IMR-90 (cell line): Measurements from ENCODE around the gene TMEM37. TPM values are rescaled to one million over a fixed set of nuclear protein-coding genes. Genes with fewer than 3 reads are reported as not detected.

Experiments used
- ATAC-seq: fragments of 200-7000 bp; cut with Tn5 transposase; 2 replicates; pipeline ENCODE4 v1.9.1; 2020; ENCODE audit warnings: low read depth, mild to moderate bottlenecking, moderate library complexity
- BruUV-seq: library from RNA; stranded (reverse); fragments of 400-500 nt; replicated peaks from 2 replicates; lab custom pipeline; 2021; lab: Mats Ljungman, UMichigan
- CTCF ChIA-PET: fragments of 300-600 bp; formaldehyde crosslinking; extraction: SDS; loops from one replicate; lab custom pipeline; 2021; ENCODE audit warnings: antibody characterized with exemption; lab: Yijun Ruan, JAX
- POLR2A ChIA-PET: fragments of 300-600 bp; sonication (Branson Sonifier 250); formaldehyde crosslinking; loops from one replicate; lab custom pipeline; 2022; ENCODE audit warnings: antibody characterized with exemption; ENCODE audit not compliant: unreplicated experiment; lab: Charles Lee
- DNase-seq: peaks from one replicate; pipeline ENCODE4 v3.0.0; 2013
- H2AFZ ChIP-seq: replicated peaks from 2 replicates; pipeline ENCODE3; 2013; ENCODE audit warnings: low read length, mild to moderate bottlenecking; ENCODE audit not compliant: poor library complexity
- H2AK5ac ChIP-seq: 2 replicates; pipeline ENCODE4 v1.6.1; 2013; ENCODE audit warnings: low read depth, low read length, inconsistent platforms
- H2AK9ac ChIP-seq: replicated peaks from 2 replicates; pipeline ENCODE3; 2013; ENCODE audit warnings: mild to moderate bottlenecking, low read depth, low read length, moderate library complexity; ENCODE audit not compliant: poor library complexity
- H2BK120ac ChIP-seq: 2 replicates; pipeline ENCODE4 v1.6.1; 2013; ENCODE audit warnings: low read depth, low read length, inconsistent platforms
- H2BK15ac ChIP-seq: 3 replicates; pipeline ENCODE4 v1.6.1; 2013; ENCODE audit warnings: low read depth, low read length, inconsistent platforms
- H2BK20ac ChIP-seq: 2 replicates; pipeline ENCODE4 v1.6.1; 2013; ENCODE audit warnings: low read depth, mild to moderate bottlenecking, inconsistent platforms, low read length, moderate library complexity
- H2BK5ac ChIP-seq: 2 replicates; pipeline ENCODE4 v1.6.1; 2013; ENCODE audit warnings: mild to moderate bottlenecking, low read depth, low read length, inconsistent platforms; ENCODE audit not compliant: poor library complexity, severe bottlenecking
- H3K14ac ChIP-seq: replicated peaks from 2 replicates; pipeline ENCODE4 v1.6.1; 2013; ENCODE audit warnings: low read depth, low read length, inconsistent platforms
- H3K18ac ChIP-seq: 2 replicates; pipeline ENCODE4 v1.6.1; 2013; ENCODE audit warnings: low read depth, low read length, control low read depth
- H3K23ac ChIP-seq: 2 replicates; pipeline ENCODE4 v1.6.1; 2013; ENCODE audit warnings: low read depth, low read length, inconsistent platforms
- H3K27ac ChIP-seq: 2 replicates; pipeline ENCODE4 v1.5.1; 2013; ENCODE audit warnings: mild to moderate bottlenecking, control low read depth, low read length; ENCODE audit not compliant: insufficient read depth
- H3K27me3 ChIP-seq: 2 replicates; pipeline ENCODE4 v1.6.1; 2013; ENCODE audit warnings: low read length; ENCODE audit not compliant: control insufficient read depth, insufficient read depth
- H3K36me3 ChIP-seq: 2 replicates; pipeline ENCODE4 v1.6.1; 2013; ENCODE audit warnings: low read length, mixed read lengths; ENCODE audit not compliant: control insufficient read depth, insufficient read depth
- H3K4ac ChIP-seq: 2 replicates; pipeline ENCODE4 v1.6.1; 2013; ENCODE audit warnings: low read depth, low read length, inconsistent platforms
- H3K4me1 ChIP-seq: 2 replicates; pipeline ENCODE4 v1.6.1; 2013; ENCODE audit warnings: low read length, mixed read lengths; ENCODE audit not compliant: control insufficient read depth, insufficient read depth
- H3K4me2 ChIP-seq: 2 replicates; pipeline ENCODE4 v1.6.1; 2013; ENCODE audit warnings: low read depth, mild to moderate bottlenecking, control low read depth, low read length, moderate library complexity
- H3K4me3 ChIP-seq: 2 replicates; pipeline ENCODE4 v1.5.1; 2013; ENCODE audit warnings: low read depth, mild to moderate bottlenecking, control low read depth, low read length, moderate library complexity; ENCODE audit not compliant: insufficient read depth
- H3K56ac ChIP-seq: 2 replicates; pipeline ENCODE4 v1.6.1; 2013; ENCODE audit warnings: low read length, inconsistent platforms; ENCODE audit not compliant: insufficient read depth; ENCODE audit errors: extremely low read depth
- H3K79me1 ChIP-seq, 2 experiments: 2 replicates each; pipeline ENCODE4 v1.6.1; 2013; ENCODE audit warnings: low read length in 2 of 2, inconsistent platforms in 1 of 2, low read depth in 1 of 2
- H3K9ac ChIP-seq: 2 replicates; pipeline ENCODE4 v1.6.1; 2013; ENCODE audit warnings: low read depth, low read length, control low read depth
- H3K9me1 ChIP-seq: 2 replicates; pipeline ENCODE4 v1.6.1; 2013; ENCODE audit warnings: low read length, inconsistent platforms; ENCODE audit not compliant: insufficient read depth
- H3K9me3 ChIP-seq: 2 replicates; pipeline ENCODE4 v1.6.1; 2013; ENCODE audit warnings: low read length; ENCODE audit not compliant: control insufficient read depth, insufficient read depth
- H4K20me1 ChIP-seq: 2 replicates; pipeline ENCODE4 v1.6.1; 2013; ENCODE audit warnings: low read length, inconsistent platforms; ENCODE audit not compliant: insufficient read depth
- H4K5ac ChIP-seq: 2 replicates; pipeline ENCODE4 v1.6.1; 2013; ENCODE audit warnings: mild to moderate bottlenecking, low read depth, low read length, control low read depth
- H4K8ac ChIP-seq, 2 experiments: 2 replicates each; pipeline ENCODE4 v1.6.1; 2013; ENCODE audit warnings: low read depth in 2 of 2, low read length in 2 of 2, control low read depth in 1 of 2, inconsistent platforms in 1 of 2
- H4K91ac ChIP-seq: 2 replicates; pipeline ENCODE4 v1.6.1; 2013; ENCODE audit warnings: low read depth, low read length, inconsistent platforms; ENCODE audit not compliant: insufficient read depth
- BHLHE40 ChIP-seq: fragments of 150-350 bp; IDR thresholded peaks from 2 replicates; pipeline ENCODE4 v1.6.1; 2016; ENCODE audit warnings: mild to moderate bottlenecking, low read depth, low read length
- MAZ ChIP-seq: IDR thresholded peaks from 2 replicates; pipeline ENCODE4 v1.6.1; 2012; ENCODE audit warnings: low read depth, mild to moderate bottlenecking, low read length, improper control_type of control experiment, moderate library complexity, borderline replicate concordance
- NFE2L2 ChIP-seq: fragments of 150-350 bp; IDR thresholded peaks from 2 replicates; pipeline ENCODE4 v1.6.1; 2016; ENCODE audit warnings: low read depth, mild to moderate bottlenecking, low read length
- POLR2A ChIP-seq: IDR thresholded peaks from 2 replicates; pipeline ENCODE4 v1.6.1; 2012; ENCODE audit warnings: mild to moderate bottlenecking, low read depth, low read length
- USF2 ChIP-seq: fragments of 150-350 bp; IDR thresholded peaks from 2 replicates; pipeline ENCODE4 v1.6.1; 2017; ENCODE audit warnings: mild to moderate bottlenecking, antibody characterized with exemption, low read length, low read depth
- WGBS, 2 experiments: methylation state at CpG; one replicate each; pipeline versions ENCODE4 v1.1.5 to v1.1.7; 2013; ENCODE audit warnings: missing lambda C conversion rate in 2 of 2; ENCODE audit not compliant: insufficient read length in 1 of 2; ENCODE audit errors: extremely low coverage in 2 of 2; 5-methylcytosine and 5-hydroxymethylcytosine counted together
- dilution Hi-C: fragments of 300-500 bp; cut with HindIII; formaldehyde crosslinking; loops from one replicate; pipeline ENCODE4 v1.14.3; 2018; ENCODE audit warnings: low sequenced_read_pairs; ENCODE audit not compliant: unreplicated experiment
- in situ Hi-C: fragments of 300-500 bp; cut with MboI; formaldehyde crosslinking; loops from 3 replicates; pipeline ENCODE4 v1.14.3; 2019; ENCODE audit warnings: low sequenced_read_pairs, inconsistent platforms, mixed read lengths
- intact Hi-C: fragments of 100-400 bp; cut with micrococcal nuclease; formaldehyde crosslinking; loops from 2 replicates; pipeline ENCODE4 v1.10.0; 2022
- polyA plus RNA-seq, 3 experiments: library from polyadenylated mRNA; depleted of rRNA; stranded (reverse); fragments of >200 nt; gene quantifications; 2 replicates each; pipeline ENCODE4 v1.2.3, GENCODE V29; 2012; ENCODE audit warnings: low replicate concordance in 1 of 3
- total RNA-seq: library from RNA; depleted of rRNA; stranded (reverse); fragments of >200 nt; gene quantifications from 2 replicates; pipeline ENCODE4 v1.2.3, GENCODE V29; 2012

TMEM37 gene
- total and polyA plus RNA-seq, 2 of the 4 experiments (the other 2 are of a cell fraction): under 0.01 to 0.39 TPM

- Histone ChIP-seq H2AK9ac (no peak overlapping the region), H3K23ac (no peak overlapping the region), H3K18ac (no peak overlapping the region), H4K8ac (no peak overlapping the region), H2BK120ac (no peak overlapping the region), H4K91ac (no peak overlapping the region), H2AFZ (no peak overlapping the region), H2BK5ac (no peak overlapping the region), H3K79me1 (no peaks in the 10 kb centered on the region), H3K56ac (no peak overlapping the region), H2BK20ac (no peak overlapping the region), H4K5ac (no peak overlapping the region), H3K36me3 (no peaks in the 10 kb centered on the region), H3K9me3 (no peaks in the 10 kb centered on the region; the same call in 1 of the 2 replicates), H3K4me3 (no peak overlapping the region), H3K27ac (no peak overlapping the region), H3K14ac (no peak overlapping the region), H3K4me1 (peaks cover 3% of the 10 kb centered on the region; the same call in 1 of the 2 replicates), H3K4me2 (no peak overlapping the region), H2AK5ac (no peak overlapping the region), H3K27me3 (peaks cover 59% of the 10 kb centered on the region), H3K9ac (no peak overlapping the region), H4K20me1 (no peaks in the 10 kb centered on the region), H2BK15ac (no peak overlapping the region), H3K4ac (no peak overlapping the region), H3K9me1 (no peaks in the 10 kb centered on the region)
- dilution Hi-C loops (no loop called here), in situ Hi-C loops (no loop called here), intact Hi-C loops (no loop called here)
- POLR2A ChIA-PET: no interaction called here
- no CpG with 5 or more reads among the region's 3 CpGs for WGBS, 2 experiments
- ATAC-seq (no peak), DNase-seq (no peak)
- TF ChIP-seq BHLHE40: no peak
- no peak for TF ChIP-seq POLR2A
- no peak for TF ChIP-seq NFE2L2
- TF ChIP-seq MAZ: no peak
- TF ChIP-seq USF2: no peak
- BruUV-seq: no TSS peak
- CTCF ChIA-PET: interaction anchor here (0.6 kb wide), 1 partner anchor 34 kb away, joined by 3 read pairs; no protein-coding TSS in a partner anchor
These were observed 3.9 kb upstream of the TMEM37 start for GRCh38 chr2:119427756-119428155.
